HuH-7.5 (cell line): ENCODE data around the gene WDR93.

Experiments
- DNase-seq: peaks from one replicate; pipeline ENCODE4 v3.0.0; 2011; ENCODE audit warnings: low spot score

The WDR93 gene

GRCh38 chr15:89792106-89792805 is 101.6 kb downstream of the WDR93 start:
- no peak for DNase-seq
